22Rv1 (cell line): Measurements from ENCODE around the gene TLE1.

Experiments
- CTCF ChIP-seq: fragments of 450-650 bp; IDR thresholded peaks from 2 replicates; pipeline ENCODE4 v1.5.1; 2017; ENCODE audit warnings: mild to moderate bottlenecking
- ZFX ChIP-seq: fragments of 450-650 bp; IDR thresholded peaks from 2 replicates; pipeline ENCODE4 v1.6.1; 2017; ENCODE audit warnings: antibody characterized with exemption, borderline replicate concordance

GRCh38 chr9:81683704-81684103 is 5.6 kb downstream of the TLE1 start:
- TF ChIP-seq CTCF (no peak), ZFX (no peak)
